HG02588 (cell line): ENCODE data around the gene DRD2.

Experiments
- ATAC-seq: cut with Tn5 transposase; IDR thresholded peaks from one replicate; pipeline ENCODE4 v1.9.1; 2021; ENCODE audit warnings: mild to moderate bottlenecking, moderate library complexity; ENCODE audit not compliant: unreplicated experiment

Gene DRD2

DNA sequence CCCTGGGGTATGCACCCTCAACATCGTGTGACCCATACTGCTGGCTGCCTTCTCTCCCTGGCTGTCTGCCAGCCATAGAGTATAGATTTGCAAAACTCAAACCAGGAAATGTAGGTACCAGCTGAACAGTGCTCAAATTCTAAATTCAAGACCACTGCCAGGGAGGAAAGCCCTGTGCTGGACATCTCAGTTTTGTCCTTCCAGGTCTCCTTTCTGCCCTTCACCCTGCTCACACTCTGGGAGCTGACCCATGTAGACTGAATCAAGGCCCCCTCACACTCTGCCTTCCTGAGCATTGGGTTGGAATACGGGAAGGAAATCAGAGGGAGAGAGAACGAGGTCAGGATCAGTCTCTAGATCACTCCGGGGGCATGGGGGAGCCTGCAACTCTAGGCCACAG, 12.4 kb upstream of the DRD2 start:
- no peak for ATAC-seq

DNA sequence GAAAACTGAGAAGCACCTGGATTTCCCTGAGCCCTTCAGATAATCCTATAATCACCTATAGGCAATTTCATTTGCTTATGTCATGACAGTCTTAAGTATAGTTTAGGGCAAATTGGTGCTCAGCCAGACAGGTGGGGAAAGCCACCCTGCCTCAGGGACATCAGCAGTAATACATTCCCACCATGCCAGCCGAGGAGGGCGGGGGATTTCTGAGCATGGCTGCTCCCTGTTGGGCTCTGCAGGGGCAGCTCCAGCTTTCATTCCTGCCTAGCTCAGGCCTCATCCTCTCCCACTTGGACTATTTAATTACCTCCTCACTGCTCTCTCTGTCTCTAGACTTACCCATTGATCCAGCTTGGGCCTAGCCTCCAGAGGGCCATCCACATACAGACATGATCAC, 9.0 kb upstream of the DRD2 start:
- no peak for ATAC-seq

- no peak for ATAC-seq
These were observed 6.5 kb upstream of the DRD2 start for GRCh38 chr11:113481672-113482071.

GRCh38 chr11:113481226-113481625, 6.0 kb upstream of the DRD2 start:
- ATAC-seq, result no peak

GRCh38 chr11:113477321-113477720, 2.1 kb upstream of the DRD2 start:
- ATAC-seq, result no peak

GRCh38 chr11:113476553-113476952, 1.4 kb upstream of the DRD2 start:
- no peak for ATAC-seq

- no peak for ATAC-seq
These were observed 637 bp downstream of the DRD2 start for GRCh38 chr11:113474362-113475159.

GRCh38 chr11:113473983-113474361, 1.2 kb downstream of the DRD2 start:
- no peak for ATAC-seq

- no peak for ATAC-seq
These were observed 2.7 kb downstream of the DRD2 start for GRCh38 chr11:113472471-113472870.

DNA sequence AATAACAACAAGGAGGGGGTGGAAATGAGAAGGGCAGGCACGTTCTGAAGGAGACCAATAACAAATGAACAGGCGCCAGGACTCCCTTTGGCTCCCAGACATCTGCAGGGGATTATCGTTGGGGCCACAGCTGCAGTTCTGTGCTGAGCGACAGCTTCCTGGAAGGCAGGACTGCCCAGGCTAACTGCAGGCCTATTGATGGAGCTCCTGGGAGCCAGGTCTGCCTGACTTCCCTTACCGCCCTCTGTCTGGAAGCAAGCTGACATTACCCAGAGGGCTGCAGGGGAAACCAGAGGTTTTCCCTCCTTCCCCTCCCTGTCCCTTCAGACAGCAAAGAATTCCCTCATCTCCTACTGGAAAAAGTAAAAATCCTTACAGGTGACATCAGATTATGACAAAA, 5.0 kb downstream of the DRD2 start:
- no peak for ATAC-seq

DNA sequence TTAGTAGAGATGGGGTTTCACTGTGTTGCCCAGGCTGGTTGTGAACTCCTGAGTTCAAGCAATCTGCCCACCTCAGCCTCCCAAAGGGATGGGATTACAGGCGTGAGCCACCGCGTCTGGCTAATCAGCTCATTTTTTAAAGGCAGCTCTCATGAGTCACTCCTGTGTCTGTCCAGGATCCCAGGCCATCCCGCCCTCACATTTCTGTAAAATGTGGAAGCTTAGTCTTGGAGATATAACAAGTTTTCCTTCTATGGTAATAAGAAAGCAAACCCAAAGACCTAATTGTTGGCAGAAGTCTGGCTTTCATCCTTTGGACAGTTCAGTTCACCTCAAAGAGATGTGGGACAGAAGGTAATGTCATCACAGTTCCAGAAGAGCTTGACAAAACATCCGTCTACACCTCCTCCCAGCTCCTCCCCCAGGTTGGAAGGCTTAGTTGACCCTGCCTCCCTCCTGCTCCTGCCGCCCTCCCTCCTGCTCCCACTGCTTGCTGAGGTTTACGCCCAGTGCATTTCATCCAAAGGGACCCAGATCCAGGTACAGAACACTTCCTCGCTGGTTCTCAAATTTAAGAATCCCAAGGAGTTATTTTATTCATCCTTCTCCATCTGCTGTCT, 6.4 kb downstream of the DRD2 start:
- ATAC-seq, result no peak

DNA sequence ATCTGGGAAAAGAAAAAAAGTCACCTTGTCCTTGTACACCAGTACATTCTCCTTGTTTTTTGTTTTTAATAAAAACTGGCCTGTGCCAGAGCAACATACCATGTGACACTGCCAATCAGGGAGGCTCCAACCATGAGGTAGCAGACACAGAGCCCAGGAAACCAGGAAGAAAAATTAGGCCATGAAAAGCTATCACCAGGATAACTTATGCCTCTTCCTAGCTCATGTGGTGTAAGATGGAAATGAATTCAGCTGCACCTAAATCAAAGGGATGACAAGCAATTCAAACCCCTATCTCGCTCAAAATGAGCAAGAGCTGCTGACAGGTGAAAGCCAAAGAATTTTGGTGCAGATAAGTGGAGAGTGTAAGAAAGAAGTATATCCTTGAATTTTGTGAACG, 7.7 kb downstream of the DRD2 start:
- ATAC-seq, result no peak

- no peak for ATAC-seq
These were observed 9.4 kb downstream of the DRD2 start for GRCh38 chr11:113465786-113466185.

DNA sequence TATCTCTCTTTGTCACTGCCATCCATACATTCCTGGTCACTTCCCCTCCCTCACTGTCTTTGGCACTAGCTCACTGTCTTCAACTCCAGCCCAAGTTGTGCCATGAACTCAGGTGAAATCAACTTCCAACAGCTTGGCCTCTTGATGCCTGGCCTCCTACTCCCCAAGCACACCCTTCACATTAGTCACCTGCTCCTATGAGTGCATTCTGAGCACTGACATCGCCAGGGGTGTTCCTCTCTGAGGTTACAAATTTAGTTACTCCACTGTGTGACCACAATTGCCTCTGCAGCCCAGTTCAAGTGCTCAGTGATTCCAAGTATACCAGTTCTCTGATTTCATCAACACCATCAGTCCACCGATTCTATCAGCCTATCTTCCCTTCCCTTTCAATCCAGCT, 10.8 kb downstream of the DRD2 start:
- ATAC-seq, result no peak

DNA sequence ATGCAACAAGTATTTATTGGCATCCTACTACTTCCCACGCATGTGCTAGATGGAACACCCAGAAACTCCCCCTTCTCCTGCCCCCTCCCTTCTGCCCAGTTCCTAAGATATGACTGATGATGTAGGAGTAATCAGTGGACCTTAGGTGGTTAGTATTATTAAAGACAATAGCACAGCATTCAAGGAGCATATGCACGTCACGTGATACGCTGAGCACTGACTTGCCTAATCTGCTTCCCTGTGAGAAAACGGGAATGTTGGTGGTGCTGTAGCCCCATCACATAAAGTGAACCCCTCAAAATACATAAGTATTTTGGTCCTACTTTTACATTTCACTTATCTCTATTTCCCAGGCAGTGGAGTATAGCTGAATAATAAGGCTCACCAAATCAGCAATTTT, 12.4 kb downstream of the DRD2 start:
- no peak for ATAC-seq

- no peak for ATAC-seq
These were observed 13.6 kb downstream of the DRD2 start for GRCh38 chr11:113461639-113462038.

DNA sequence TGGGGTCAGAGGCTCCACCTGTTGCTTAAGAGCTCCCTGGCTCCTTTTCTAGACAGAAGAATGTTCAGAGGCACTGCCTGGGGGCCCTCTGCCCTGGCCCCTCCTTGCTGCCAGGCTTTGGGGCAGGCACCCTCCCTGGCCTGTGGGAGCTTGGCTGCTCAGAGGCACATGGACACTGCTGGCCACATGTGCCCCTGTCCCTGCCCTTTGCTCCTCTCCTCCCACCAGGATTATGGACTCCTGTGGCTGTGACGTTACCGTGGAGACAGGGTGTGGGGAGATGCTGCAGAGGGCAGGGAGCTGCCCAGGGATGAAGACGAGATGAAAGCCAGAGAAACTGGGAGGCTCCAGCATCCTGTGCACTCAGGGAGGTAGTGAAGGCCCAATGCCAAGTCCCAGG, 14.7 kb downstream of the DRD2 start:
- no peak for ATAC-seq

DNA sequence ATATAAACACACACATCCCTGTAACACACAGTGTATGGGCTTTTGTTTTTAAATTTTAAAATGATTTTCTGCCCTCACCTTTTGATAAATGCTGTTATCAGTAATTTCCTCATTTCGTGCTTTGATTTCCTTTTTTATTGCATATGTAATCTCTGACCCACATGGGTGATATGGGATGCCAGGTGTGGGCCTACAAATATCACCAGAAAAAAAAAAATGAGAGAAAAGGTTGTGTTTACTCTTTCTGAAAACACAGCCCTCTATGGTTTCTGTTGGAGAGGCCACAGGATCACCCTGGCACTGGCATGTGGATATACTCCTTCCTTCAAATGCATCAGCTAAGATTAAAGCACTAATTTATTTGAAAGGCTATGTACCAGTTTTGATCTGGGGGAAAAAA, 17.0 kb downstream of the DRD2 start:
- no peak for ATAC-seq

DNA sequence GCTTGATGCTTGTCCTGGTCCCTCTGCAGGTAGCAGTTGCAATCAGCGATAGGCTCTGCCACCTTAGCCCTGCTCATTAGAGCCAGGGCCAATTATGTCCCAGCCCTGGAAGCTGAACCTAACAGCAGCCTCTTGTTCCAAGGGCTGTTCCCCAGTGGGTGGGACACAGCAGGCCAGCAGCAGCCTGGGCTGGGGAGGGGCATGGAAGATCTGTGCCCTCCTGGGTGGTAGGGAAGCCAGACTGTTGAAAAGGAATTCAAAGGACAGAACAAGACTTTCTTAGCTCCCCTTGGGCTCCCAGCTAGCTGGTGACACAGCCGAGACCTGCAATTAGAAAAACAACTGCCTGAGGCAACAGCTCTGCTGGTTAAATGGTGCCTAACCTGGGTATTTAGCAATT, 17.4 kb downstream of the DRD2 start:
- no peak for ATAC-seq

- no peak for ATAC-seq
These were observed 20.7 kb downstream of the DRD2 start for GRCh38 chr11:113454455-113454854.

GRCh38 chr11:113449743-113450142, 25.5 kb downstream of the DRD2 start:
- ATAC-seq, result no peak

- no peak for ATAC-seq
These were observed 26.9 kb downstream of the DRD2 start for GRCh38 chr11:113448316-113448677.
